Measurements from ENCODE around the gene CBFA2T3.

CBFA2T3 gene

GRCh38 chr16:88853325-88853941 lies 123.6 kb downstream of the CBFA2T3 start:
- no peak for DNase-seq

GRCh38 chr16:88851616-88852015 lies 125.4 kb downstream of the CBFA2T3 start:
- DNase-seq, result no peak

- DNase-seq, result no peak
Measured at GRCh38 chr16:88850531-88851199, 126.3 kb downstream of the CBFA2T3 start.

- no peak for DNase-seq
Measured at GRCh38 chr16:88848557-88848956, 128.4 kb downstream of the CBFA2T3 start.

- no peak for DNase-seq
Measured at GRCh38 chr16:88847654-88848053, 129.4 kb downstream of the CBFA2T3 start.

GRCh38 chr16:88846088-88846487 lies 130.9 kb downstream of the CBFA2T3 start:
- no peak for DNase-seq

GRCh38 chr16:88844419-88845036 lies 132.5 kb downstream of the CBFA2T3 start:
- no peak for DNase-seq

- no peak for DNase-seq
Measured at GRCh38 chr16:88843256-88843655, 133.8 kb downstream of the CBFA2T3 start.

GRCh38 chr16:88842806-88843205 lies 134.2 kb downstream of the CBFA2T3 start:
- DNase-seq, result no peak

GRCh38 chr16:88842308-88842756 lies 134.7 kb downstream of the CBFA2T3 start:
- no peak for DNase-seq

- no peak for DNase-seq
Measured at GRCh38 chr16:88841521-88842307, 135.3 kb downstream of the CBFA2T3 start.

- no peak for DNase-seq
Measured at GRCh38 chr16:88840600-88841215, 136.3 kb downstream of the CBFA2T3 start.

- no peak for DNase-seq
Measured at GRCh38 chr16:88839745-88840599, 137.0 kb downstream of the CBFA2T3 start.

GRCh38 chr16:88839026-88839529 lies 137.9 kb downstream of the CBFA2T3 start:
- no peak for DNase-seq

- no peak for DNase-seq
Measured at GRCh38 chr16:88838566-88838965, 138.4 kb downstream of the CBFA2T3 start.

- no peak for DNase-seq
Measured at GRCh38 chr16:88837806-88838205, 139.2 kb downstream of the CBFA2T3 start.

- no peak for DNase-seq
Measured at GRCh38 chr16:88836791-88837190, 140.2 kb downstream of the CBFA2T3 start.

GRCh38 chr16:88835818-88836217 lies 141.2 kb downstream of the CBFA2T3 start:
- DNase-seq, result no peak

GRCh38 chr16:88835383-88835782 lies 141.6 kb downstream of the CBFA2T3 start:
- no peak for DNase-seq

GRCh38 chr16:88834670-88835069 lies 142.3 kb downstream of the CBFA2T3 start:
- DNase-seq, result no peak

GRCh38 chr16:88833086-88833485 lies 143.9 kb downstream of the CBFA2T3 start:
- no peak for DNase-seq

GRCh38 chr16:88831838-88832237 lies 145.2 kb downstream of the CBFA2T3 start:
- no peak for DNase-seq

Measured in activated CD4-positive, alpha-beta T cell treated with anti-CD3 and anti-CD28 coated beads for 48 hours (primary cell).